HG02763 (cell line): ENCODE results near the gene TNFRSF4.
"Not testable (repeated sequence)": the region's sequence is repeated elsewhere in the genome, so short reads cannot be mapped to it uniquely, and the experiment has no call there.

Experiments used
- ATAC-seq: cut with Tn5 transposase; IDR thresholded peaks from one replicate; pipeline ENCODE4 v1.9.1; 2021; ENCODE audit warnings: mild to moderate bottlenecking, moderate library complexity; ENCODE audit not compliant: unreplicated experiment

The TNFRSF4 gene

DNA sequence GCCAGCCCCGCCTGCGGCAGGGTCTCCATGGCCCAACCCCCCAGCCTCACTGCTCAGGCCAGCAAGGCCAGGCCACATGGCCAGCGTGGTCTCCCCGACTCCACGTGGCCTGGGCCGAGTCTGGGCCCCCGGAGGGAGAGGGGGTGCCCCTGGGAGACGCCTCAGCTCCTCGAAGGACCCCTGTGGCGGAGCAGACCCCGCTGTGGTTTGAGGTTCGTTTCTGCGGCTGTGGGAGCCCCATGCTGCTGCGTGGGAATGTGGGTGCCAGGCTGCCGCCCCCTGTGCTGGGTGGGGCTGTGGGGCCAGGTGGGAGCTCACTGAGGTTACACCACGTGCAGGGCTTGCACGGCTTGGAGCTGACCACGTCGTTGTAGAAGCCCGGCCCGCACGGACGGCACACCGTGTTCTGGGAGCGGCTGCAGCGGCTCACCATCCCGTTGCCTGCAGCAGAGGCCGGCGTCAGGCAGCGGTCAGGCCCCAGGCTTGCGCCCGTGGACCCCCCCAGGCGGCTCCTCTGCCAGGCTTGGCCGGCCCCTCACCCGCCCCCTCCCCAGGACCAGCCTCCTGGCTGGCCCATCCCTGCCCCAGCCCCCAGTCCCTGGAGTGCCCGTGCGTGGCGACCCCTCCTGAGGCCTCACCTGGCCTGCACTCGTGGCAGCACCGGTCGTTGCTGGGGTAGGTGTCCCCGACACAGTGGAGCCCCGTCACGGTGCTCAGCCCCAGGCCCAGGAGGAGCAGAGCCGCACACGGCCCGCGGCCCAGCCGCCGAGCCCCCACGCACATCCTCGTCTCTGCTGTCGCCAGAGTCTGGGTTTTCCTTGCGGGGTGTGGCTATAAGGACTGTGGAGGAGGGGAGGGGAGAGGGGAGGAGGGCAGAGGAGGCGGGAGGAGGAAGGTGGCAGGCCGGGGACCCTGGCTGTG, at the start of gene TNFRSF4:
Gene TNFRSF4 (minus strand): TSS at position 809 of the 921 bp plus-strand sequence. CDS start 26 bp downstream, at position 783.
- no peak for ATAC-seq

DNA sequence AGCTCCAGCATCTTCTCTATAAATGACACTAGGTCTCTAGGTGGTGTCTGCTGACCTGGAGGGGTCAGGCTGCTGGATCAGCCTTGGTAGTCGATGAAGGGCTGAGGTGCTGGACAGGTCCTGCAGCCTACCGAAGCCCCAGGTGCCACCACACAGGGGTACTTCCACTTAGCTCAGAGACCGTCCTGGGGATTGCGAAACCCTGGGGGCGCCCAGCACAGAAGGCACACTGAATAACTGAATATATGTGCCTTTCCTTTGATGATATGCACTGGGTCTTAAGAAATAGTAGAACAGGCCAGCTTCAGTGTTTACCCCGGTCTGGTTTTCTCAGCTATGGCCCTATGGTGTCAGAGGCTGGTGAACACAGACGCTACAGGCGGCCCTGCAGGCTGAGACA, 48.8 kb upstream of the TNFRSF4 start:
- ATAC-seq: no peak

DNA sequence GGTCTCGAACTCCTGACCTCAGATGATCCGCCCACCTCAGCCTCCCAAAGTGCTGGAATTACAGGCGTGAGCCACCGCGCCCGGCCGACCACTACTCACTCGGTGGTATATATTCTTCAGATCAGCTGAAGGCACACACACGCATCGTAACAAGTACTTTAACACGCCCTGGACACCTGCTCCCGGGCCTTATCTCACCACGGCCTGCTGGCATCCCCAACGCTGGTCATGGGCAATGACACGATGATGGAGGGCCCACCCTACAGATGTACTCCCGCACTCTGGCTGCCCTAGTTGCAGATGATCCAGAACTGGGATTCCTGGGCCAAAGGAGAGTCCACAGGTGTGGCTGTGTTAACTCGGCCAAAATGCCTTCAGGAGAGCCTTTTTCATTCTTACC, 48.1 kb upstream of the TNFRSF4 start:
- ATAC-seq: no peak

DNA sequence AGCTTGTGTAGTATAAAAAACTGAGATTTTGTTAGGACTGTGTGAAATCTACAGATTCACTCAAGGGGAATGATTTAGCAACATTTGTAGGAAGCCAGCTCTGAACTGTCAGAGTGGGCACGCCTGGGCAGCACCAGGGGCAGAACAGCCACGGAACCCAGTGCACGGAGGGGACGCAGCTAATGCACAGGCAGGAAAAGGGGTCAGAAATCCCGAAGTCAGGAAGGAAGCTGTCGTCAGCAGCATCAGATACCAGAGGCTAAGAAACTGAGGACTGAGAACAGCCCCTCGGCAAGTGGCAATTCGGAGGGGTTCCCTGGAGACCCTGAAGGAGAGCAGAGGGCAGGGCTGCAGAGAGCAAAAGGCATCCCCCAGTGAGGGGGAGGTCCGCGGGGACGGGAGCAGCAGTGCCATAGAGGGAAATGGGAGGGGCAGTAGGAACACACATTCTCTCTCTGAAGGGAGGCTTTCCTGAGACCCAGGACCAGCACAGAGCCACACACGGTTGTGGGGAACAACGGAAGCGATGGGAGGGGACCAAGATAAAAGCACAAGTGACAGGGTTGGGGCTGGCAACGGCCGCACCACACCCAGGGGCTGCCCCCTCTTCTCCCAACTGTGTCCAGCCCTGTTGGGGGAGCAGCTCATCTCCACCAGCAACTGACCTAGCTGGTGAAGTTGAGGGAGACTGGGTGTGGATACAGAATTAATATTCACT, 47.0 kb upstream of the TNFRSF4 start:
- ATAC-seq: no peak

DNA sequence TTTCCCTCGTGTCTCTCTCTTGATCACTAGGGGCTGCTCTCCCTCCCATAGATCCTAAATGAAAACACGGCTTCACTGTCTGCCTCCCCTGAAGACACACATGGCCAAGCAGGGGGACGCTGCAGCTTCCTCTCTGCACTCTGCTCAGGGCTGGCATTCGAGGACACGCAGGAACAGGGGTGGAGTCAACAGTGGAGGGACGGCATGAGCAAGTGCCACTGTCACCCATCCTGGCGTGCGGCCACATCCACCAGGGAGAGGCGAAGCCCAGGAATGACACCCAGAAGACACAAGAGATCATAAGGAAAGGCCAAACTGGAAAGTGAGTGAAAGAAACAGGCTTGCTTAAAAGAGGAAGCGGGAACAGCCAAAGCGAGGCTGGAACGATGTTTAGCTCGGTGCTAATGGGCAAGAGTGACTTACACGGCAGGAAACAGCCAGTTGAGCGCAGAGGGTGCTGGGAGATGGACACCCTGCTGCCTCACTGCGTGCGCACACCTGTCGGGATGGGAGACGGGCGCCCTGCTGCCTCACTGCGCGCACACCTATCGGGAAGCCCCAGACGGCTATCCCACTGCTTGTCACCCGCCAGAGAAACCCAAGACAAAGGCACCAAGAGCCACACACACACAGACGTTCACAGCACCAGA, 46.1 kb upstream of the TNFRSF4 start:
- no peak for ATAC-seq

DNA sequence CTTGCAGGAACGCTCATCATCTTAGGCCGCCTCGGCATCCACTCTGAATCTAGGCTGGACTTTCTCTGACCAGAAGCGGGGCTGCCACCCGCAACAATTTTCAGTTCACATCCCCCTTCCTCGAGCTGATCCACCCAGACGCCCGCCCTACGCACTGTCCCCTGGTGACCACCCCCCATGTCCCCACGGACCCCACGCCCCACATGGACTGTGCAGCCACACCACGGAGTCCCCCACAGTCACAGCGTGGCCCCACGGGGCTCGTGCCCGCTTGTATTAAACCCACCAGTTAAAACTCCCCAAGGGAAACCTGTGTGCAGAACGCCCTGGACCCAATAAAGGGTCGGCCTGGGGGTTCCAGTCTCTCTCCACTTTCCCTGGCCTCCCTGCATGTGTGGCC, 45.6 kb upstream of the TNFRSF4 start:
- ATAC-seq: no peak

DNA sequence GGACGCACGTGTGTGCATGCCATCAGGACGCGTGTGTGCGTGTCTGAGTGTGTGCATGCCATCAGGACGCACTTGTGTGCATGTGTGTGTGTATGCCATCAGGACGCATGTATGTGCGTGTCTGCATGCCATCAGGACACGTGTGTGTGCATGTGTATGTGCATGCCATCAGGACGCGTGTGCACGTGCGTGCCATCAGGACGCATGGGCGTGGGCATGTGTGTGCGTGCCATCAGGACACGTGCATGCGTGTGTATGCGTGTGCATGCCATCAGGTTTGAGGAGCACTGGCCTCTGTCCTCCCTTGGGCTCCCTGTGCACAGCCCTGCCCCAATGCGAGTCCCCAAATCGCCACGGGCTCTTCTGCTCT, 45.2 kb upstream of the TNFRSF4 start:
- no peak for ATAC-seq

DNA sequence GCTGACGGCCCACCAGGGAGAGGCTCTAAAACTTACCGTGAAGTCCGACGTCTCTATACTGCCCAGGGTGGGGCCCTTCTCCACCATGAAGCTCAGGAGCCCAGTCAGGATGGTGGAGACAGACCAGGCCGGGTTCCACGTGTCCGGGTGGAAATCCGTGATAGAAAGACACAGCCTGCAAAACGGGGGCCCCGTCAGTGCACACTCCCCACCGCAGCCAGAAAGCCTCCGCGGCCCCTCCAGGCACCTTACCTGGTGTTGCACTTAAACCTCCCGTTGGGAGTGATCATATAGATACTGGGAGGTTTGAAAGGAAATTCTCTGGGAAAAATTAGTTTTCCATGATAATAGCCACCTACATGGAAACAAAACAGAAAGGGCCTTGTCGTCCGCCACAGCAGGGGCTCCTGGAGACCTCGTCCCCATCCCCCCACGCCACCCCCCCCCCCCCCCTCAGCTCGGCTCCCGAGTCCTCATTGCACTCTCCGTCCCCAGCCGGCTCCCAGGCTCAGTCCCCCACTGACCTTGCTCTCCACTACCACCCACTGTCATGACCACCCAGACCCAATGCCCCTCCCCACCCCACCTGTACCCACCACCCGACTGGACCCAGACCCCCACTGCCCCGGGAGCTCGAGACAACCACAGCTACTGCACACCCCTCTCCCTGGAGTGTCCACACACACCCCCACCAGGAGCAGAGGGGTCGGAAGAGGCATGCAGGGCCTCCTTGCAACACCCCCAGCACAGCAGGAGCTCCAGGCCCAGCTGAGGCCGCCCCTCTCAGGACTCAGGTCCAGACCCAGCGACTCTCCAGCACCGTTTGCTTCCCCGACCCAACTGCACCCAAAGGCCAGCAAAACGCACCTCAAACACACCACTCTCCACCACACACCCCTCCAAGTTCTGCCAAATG, 43.3 kb upstream of the TNFRSF4 start:
- no peak for ATAC-seq

DNA sequence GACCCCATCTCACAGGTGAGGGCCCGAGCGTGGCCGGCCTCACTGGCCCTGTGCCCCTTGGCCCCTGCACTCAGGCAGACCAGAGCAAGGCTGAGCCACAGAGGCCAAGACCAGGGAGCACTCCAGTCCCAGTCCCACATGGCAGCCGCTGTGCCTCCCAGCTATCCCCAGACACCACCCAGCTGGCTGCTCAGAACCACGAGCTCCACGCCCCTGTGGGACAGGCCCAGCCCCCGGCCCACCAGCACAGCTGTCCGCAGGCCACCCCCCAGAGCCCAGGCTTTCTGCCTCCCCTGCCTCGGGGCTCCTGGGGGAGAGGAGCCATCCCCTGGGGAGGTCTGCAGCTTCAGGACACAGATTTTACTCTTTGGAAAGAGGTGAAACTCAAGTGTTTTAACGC, 41.7 kb upstream of the TNFRSF4 start:
- no peak for ATAC-seq

DNA sequence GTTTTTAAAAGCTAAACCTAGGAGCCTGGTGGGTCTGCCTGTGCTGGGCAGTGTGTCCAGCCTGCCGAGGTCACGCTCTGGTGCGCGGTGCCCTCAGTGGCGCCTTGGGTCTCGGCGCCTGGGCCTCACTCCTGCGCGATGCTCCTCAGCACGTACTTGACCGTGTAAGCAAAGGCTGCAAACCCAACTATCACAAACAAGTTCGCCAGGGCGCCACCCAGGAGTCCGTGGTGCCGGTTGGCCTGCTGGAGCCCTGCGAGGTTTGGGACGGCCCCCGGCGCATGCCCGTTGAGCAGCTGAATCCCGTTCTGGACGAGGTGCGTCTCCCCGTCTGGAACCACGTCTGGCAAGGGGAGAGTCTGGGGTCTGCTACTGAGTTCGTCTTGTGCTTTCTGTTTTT, 41.1 kb upstream of the TNFRSF4 start:
- ATAC-seq: no peak

DNA sequence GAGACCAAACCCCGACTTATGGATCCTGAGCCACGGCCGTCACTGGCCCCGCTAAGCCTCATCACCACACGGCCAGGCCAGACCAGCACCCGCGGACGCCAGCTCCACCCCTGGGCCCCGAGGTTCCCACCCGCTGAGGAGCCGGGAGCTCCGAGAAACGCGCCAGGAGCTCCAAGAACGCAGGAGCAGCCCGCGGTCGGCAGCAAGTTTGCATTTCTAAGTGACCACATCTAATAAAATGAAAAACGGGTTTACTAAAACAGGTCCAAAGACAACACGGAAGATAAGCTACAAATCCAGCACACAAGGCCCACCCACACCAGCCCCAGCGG, 40.7 kb upstream of the TNFRSF4 start:
- no peak for ATAC-seq

DNA sequence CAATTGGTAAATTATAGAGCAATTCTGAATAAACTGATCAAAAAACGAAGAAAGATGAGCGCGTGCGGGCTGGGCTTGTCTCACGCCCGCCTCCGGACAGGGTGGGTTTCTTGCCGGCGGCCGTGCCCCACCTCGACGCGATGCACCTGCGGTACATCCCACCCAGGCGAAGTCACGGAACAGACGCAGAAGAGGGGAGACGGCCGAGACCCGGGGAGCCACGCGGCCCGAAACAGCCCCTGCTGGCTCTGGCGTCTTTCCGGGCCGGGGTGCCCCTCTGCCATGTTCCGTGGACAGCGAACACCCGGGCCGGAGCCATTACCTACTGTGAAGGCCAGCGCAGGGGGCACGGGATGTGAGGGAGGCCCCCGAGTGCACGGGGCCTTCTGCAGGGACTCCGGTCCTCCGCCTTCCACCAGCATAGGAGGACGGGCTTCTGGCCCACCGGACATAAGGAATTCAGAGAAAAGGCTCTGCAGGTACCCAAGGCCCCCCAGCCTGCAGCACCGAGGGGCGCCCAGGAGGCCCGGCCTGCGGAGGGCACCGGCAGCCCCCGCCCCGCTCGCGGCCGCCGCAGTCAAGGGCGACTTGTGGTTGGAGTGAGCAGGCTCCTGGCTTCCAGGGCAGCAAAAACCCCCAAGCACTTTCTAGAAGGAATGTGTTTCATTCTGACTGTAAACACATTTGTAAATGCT, 40.2 kb upstream of the TNFRSF4 start:
- no peak for ATAC-seq

DNA sequence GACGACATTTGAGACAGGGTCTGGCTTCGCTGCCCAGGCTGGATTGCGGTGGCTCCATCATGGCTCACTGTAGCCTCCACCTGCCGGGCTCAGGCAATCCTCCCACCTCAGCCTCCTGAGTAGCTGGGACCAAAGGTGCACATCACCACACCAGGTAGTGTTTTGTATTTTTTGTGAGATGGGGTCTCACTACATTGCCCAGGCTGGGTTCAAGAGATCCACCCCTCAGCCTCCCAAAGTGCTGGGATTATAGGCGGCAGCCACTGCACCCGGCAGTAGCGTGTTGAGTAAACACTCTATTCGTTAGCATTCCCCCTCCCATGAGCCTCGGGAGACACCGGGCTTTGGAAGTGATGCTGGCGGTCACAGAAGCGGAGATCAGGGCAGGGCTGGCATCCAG, 39.4 kb upstream of the TNFRSF4 start:
- ATAC-seq: no peak

DNA sequence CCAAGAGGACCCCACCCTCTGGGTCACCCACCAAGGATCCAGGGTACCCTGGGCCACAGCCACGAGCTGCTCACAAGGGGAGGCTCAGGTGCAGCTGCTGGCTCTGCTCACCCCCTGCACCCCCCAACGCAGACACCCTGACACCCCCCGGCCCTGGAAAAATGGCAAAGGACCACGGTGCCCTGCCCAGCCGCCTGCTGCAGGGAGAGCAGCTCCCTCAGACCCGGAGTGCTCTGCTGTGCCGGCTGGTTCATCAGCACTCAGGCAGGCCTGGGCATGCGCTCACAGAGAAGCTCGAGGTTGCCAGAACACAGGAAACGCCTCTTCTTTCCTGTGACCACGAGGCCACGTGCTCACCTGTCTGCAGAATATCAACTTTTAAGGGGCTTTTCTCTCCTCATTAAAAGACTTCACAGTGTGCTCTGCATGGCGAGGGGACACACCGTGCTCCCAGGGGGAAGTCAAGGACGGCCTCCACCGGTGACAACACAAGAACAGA, 36.9 kb upstream of the TNFRSF4 start:
- ATAC-seq: no peak

DNA sequence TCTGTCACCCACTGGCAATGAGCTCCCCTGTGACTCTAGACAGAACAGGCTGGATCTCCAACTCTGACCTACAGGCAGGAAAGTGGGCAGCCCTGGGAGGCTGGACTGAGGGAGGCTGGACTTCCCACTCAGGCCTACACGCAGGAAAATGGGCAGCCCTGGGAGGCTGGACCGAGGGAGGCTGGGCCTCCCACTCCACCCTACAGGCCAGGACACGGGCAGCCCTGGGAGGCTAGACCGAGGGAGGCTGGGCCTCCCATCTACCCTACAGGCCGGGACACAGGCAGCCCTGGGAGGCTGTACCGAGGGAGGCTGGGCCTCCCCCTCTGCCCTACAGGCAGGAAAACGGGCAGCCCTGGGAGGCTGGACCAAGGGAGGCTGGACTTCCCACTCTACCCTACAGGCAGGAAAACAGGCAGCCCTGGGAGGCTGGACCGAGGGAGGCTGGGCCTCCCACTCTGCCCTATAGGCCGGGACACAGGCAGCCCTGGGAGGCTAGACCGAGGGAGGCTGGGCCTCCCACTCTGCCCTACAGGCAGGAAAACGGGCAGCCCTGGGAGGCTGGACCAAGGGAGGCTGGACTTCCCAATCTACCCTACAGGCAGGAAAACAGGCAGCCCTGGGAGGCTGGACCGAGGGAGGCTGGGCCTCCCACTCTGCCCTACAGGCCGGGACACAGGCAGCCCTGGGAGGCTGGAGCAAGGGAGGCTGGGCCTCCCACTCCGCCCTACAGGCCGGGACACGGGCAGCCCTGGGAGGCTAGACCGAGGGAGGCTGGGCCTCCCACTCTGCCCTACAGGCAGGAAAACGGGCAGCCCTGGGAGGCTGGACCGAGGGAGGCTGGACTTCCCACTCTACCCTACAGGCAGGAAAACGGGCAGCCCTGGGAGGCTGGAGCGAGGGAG, 34.3 kb upstream of the TNFRSF4 start:
- not testable (repeated sequence) for ATAC-seq

DNA sequence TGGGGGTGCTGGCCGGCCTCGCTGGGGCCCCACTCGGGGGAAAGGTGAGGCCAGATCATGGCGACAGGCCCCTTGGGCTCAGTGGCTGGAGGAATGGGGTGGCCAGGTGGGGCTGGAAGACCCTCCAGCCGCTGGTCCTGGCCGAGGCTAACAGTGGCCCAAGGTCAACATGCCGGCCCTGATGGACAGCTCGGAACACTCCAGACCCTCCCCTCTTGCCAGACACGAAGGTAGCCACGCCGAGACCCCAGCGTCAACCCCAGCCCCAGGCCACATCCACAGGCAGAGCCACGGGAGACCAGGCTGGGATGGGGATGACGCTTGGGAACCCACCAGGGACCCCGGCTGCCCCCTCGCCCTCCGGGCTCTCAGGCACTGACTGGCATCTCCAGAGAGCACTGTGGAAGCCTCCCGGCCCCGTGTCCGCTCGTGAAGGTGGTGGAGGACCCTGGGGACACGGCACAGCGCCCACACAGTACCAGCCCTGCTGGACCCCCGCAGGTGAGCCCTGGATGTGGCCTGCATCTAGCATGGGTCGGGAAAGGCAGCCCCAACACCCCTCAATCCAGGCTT, 33.5 kb upstream of the TNFRSF4 start:
- ATAC-seq: no peak

DNA sequence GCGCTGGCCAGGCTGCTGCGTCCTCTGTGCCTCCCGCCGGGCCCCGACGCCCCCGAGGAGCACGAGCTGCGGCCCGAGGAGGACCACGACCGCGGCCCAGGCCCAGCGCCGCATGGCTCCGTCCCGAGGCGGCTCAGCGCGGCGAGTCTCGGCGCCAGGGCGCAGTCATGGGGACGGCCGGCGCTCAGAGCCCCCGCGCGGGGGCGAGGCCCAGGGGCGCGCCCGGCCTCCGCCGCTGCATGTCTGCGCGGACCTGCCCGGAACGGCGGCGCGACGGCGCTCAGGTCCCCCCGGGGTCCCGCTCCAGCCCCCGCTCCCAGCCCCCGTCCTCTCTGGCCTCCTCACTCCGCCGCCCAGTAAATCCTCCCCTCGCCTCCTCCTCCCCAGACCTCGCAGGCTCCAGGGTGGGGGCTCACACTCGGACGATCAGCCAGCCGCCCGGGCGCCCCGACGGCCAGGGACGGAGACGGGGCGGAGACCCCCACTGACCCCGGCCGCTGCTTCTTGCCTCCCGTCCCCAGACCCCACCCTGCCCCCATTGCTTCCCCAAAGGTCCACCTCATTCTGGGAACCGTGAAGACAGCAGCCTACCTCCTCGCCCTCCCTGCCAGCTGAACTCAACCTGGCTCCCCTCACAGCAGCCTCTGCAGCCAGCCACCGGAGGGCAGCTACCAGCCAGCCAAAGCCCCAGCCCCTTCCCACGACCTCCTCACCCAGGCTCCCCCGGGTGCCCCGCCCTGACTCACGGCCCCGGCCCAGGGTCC, 32.8 kb upstream of the TNFRSF4 start, which contains the start of gene C1QTNF12:
Gene C1QTNF12 (minus strand): TSS at position 146 of the 764 bp plus-strand sequence. CDS start 32 bp downstream, at position 114.
- ATAC-seq: no peak
